HG03442 (cell line): Measurements from ENCODE around the gene EIF3L.
"Not testable (repeated sequence)": the region's sequence is repeated elsewhere in the genome, so short reads cannot be mapped to it uniquely, and the experiment has no call there.

Experiments used
- ATAC-seq: cut with Tn5 transposase; IDR thresholded peaks from one replicate; pipeline ENCODE4 v1.9.1; 2021; ENCODE audit warnings: mild to moderate bottlenecking, moderate library complexity; ENCODE audit not compliant: unreplicated experiment

Gene EIF3L

DNA sequence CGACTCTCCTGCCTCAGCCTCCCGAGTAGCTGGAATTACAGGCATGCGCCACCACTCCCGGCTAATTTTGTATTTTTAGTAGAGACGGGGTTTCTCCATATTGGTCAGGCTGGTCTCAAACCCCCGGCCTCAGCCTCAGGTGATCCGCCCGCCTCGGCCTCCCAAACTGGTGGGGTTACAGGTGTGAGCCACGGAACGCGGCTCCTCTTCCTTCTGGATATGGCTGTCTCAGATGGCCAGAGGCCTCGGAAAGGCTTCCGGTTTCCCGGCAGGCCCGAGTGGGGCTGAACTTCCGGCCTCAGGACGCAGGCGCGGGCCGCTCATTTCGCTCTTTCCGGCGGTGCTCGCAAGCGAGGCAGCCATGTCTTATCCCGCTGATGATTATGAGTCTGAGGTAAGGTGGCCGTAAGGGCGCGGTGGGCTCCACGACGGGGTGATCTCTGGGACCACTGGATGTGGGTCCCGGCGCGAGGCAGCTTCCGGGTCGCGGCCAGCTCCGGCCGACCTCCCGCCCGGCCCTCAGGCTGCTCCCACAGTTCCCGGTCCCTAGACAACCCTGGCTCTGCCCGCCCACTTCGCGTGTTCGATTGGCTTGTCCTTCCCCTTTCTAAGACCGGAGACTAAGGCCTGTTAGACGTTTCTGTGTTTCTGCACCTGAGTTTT lies at the start of gene EIF3L:
Gene EIF3L, plus strand, starts transcription at position 331 of the 663 bp plus-strand sequence. Its CDS starts 31 bp downstream, at position 362.
- peak; percentile 64 for ATAC-seq

DNA sequence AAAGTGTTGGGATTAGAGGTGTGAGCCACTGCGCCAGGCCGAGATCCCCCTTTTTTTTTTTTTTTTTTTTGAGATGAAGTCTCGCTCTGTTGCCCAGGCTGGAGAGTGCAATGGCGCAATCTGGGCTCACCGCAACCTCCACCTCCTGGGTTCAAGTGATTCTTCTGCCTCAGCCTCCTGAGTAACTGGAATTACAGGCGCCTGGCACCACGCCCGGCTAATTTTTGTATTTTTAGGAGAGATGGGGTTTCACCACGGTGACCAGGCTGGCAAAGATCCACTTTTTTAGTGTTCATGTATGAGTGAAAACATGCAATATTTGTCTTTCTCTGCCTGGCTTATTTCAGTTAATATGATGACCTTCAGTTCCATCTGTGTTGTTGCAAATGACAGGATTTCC lies 49.2 kb upstream of the EIF3L start:
- ATAC-seq, result not testable (repeated sequence)

DNA sequence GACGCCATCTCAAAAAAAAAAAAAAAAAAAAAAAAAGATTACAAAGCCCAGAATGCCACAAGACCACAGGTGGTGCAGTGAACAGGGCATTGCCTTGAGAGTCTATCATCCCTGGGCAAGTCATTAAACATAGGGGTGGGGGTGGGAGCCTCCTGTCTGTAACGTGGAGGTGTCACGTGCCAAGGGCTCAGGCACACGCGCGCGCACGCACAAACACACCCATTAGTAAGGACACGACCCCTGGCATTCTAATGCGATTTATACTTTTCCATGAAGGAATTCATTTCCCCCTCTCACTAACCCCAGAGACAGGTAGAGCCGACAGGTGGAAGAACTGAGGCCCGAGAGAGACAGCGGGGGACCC lies 47.3 kb upstream of the EIF3L start:
- ATAC-seq, result no peak

DNA sequence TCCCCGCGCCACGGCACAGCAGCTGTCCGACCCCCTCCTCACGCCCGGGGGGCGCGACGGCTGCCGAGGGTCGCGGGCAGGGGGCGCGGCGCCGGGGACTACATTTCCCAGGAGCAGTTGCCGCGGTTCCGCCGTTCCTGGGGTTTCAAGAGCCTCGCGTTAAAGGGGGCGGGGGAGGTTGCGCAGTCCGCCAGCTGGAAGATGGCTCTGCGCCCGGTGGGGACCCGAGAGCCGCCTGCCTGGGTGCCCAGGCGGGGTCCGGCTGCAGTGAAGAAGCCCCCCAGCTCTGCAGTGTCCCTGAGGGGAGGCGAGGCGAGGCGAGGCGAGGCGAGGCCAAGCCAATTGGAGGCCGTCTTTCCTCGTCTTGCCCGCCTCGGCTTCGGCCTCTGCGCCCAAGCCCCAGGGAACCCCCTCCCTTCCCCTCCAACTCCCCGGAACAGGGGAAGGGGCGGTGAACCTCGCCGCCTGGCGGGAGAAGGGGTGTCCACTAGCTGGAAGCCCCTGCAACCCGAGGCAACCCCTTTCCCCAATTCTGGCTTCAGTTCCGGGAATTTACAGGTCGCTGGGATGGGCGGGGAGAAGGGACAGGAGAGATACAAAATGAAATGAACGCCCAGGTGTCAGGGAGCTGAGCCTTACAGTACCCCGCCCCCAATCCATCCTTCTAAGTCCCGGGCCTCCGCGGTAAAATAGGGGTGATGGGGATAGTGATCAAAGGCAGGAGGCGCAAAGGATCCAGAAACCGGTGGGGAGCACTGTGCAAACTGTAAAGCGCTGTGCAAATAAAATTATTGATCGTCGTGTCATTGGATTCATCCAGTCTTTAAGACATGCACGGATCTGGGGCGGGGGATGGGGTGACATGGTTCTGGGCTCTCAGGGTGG lies 46.7 kb upstream of the EIF3L start:
- no peak for ATAC-seq

- no peak for ATAC-seq
Measured at GRCh38 chr22:37803195-37803638, 46.0 kb upstream of the EIF3L start.

DNA sequence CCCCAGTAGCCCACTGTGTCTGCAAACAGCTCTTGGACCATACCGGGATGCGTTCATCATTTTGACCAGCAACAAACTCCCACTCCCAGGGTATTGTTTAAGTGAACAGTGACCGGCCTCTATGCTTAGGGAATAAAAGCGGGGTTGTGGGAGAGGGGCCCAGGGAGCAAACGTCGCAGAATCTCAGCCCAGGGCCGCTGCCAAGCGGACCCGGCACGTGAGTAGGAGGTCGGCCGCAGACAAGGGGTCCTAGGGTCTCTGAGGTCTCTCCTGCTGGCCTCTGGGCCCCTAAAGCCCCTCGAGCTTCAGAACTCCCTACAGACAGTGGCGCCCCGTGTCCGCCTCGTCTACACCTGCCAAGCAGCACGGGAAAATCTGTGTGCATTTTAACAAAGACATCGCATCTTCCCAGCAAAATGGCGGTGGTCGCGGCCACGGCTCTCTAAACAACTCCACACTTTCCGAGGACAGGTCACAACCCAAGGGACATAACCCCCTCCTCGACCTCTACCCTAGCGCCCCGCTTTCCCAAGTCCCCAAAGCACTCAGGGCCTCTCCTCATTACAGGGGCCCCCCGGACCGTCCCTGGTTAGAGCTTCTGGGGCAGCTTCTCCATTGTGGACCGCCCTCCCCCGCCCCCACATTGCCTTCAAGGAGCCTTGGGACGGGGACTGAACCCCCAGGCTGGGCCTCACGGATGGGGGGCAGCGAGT lies 45.4 kb upstream of the EIF3L start:
- no peak for ATAC-seq

DNA sequence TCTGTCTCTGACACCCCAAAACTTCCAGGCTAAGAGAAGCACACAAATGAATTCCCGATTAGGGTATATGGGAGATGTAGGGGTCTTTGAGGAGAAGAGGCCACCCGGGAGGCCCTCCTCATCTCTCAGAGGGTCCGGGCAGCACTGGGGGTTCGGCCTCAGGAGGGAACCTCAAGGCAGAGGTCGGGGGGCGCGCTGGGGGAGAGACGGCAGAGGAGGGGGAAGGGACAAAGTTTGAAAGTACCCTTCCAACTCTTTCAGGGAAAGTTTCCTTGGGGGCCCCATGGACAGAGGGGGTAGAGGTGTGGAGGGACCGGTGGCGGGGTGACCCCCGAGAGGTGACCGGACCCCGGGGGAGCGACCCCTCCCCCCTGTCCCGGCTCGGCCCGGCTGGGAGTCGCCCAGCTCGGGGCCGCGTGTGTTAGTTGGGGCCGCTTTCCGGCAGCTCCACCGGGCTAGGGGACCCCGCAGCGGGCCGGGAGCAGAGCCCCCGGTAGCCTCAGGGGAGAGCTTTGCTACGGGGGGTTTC lies 44.8 kb upstream of the EIF3L start:
- no peak for ATAC-seq

DNA sequence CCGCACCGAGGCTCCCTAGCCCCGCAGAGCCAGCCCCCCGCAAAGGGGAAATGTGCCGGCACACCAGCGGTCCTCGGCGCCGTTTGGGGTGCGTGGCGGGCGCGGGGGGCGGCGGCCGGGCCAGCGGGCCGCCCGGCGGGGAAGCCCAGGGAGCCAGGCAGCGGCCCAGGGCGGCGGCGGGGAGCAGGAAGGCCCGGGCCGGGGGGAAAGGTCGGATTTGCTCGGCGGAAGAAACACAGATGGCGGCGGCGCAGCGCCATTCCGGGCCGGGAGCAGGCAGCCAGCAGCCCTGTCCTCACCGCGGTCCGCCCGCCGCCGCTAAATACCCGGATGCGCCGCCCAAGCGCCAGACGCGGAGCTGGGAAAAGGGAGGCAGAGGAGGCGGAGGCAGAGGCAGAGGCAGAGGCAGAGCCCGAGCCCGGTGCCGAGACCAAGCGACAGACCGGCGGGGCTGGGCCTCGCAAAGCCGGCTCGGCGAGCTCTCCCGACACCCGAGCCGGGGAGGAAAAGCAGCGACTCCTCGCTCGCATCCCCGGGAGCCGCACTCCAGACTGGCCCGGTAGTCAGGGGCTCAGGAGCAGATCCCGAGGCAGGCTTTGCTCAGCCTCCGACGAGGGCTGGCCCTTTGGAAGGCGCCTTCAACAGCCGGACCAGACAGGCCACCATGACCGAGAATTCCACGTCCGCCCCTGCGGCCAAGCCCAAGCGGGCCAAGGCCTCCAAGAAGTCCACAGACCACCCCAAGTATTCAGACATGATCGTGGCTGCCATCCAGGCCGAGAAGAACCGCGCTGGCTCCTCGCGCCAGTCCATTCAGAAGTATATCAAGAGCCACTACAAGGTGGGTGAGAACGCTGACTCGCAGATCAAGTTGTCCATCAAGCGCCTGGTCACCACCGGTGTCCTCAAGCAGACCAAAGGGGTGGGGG lies 44.1 kb upstream of the EIF3L start:
- ATAC-seq, result no peak

- no peak for ATAC-seq
Measured at GRCh38 chr22:37805810-37806277, 43.4 kb upstream of the EIF3L start.

GRCh38 chr22:37806409-37807333 lies 42.5 kb upstream of the EIF3L start:
- ATAC-seq, result no peak

DNA sequence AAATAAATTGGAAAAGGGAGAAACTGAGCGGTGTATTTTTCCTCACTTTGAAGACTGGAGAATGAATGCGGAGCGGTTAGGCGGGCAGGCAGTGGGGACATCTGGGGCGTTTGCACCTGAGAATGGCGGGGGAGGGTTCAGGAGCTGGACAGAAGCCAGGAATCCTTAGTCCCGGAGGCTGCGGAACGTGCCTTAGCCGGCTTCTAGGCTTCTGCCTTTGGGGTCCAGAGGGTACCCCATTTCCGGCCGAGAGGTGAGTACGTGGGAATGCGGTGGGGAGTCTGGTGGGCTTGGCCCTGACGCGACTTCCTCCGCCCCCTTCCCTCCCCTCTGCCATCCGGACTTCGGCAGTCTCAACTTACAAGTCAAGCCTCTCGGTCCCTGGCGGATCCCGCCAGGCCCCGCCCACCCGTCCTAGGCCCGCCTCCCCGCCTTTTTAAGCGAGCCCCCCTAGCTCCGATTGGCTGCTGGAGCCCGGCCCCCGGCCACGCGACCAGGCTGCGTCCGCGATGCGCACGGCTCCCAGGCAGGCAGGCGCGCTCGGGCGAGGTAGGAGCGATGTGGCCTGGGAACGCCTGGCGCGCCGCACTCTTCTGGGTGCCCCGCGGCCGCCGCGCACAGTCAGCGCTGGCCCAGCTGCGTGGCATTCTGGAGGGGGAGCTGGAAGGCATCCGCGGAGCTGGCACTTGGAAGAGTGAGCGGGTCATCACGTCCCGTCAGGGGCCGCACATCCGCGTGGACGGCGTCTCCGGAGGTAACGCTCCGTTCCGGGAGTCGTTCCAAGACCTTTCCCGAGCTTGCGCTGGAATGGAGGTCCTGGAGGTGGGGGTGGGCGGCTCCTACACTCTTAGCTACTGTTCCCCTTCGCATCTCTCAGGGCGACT lies 41.6 kb upstream of the EIF3L start, which contains the start of gene GCAT:
Gene GCAT, plus strand, starts transcription at position 525 of the 884 bp plus-strand sequence. Its CDS starts 34 bp downstream, at position 559.
- ATAC-seq, result peak; percentile 77

DNA sequence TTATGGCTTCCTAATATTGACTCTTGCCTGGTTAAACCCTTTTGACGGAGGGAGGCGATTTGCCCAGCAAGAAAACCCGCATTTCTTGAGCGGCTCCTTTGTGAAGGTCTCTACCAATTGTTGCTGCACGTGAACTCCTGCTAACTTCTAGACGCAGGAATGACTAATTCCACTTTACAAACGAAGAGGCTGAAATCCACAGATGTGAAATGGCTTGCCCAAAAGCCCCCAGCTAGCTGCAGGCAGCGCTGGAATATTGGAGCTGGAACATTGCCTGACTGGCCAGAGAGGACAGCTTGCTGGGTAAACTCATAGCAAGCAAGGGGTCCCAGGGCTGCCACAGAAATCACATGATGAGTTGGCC lies 40.9 kb upstream of the EIF3L start:
- ATAC-seq, result no peak

GRCh38 chr22:37809672-37810333 lies 39.4 kb upstream of the EIF3L start:
- ATAC-seq, result no peak

DNA sequence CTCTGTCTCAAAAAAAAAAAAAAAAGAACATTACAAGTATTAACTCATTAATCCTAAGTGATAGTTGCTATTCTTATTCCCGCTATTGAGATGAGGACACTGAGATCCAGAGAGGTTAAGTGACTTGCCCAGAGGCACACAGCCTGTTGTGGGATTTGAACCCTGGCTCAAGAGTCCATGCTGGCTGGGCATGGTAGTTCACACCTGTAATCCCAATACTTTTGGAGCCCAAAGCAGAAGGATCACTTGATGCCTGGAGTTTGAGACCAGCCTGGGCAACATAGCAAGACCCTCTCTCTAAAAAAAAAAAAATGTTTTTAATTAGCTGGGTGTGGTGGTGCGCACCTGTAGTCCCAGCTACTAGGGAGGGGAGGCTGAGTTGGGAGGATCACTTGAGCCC lies 37.4 kb upstream of the EIF3L start:
- ATAC-seq, result no peak

DNA sequence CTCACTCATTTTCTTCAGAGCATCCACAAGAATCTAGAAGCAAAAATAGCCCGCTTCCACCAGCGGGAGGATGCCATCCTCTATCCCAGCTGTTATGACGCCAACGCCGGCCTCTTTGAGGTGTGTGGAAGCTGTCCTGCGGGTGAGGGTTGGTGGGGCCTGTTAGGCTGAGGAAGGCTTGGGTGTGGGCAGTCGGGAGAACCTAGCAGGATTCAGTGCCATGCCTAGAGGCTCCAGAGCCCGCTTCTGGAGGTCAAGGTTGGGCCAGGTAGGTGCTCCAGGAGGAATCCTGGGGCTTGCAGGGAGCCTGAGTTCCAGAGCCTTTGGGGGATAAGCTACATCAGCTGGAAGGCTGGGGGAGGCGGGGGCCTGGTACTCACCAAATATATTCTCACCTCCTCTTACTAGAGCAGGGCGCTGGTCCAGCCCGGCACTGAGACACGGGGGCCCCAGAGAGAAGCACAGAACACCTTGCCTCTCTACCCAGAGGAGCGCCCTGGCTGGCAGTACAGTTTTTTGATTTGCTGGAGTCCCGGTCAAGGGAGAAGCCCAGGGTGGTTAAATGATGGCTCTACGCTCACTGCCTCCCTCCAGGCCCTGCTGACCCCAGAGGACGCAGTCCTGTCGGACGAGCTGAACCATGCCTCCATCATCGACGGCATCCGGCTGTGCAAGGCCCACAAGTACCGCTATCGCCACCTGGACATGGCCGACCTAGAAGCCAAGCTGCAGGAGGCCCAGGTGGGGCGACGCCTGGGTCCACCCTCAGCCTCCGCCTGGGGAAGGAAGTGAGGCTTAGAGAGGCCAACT lies 36.1 kb upstream of the EIF3L start:
- no peak for ATAC-seq

- ATAC-seq, result no peak
Measured at GRCh38 chr22:37815593-37815992, 33.6 kb upstream of the EIF3L start.
